Gastrocnemius medialis (tissue), 4 donors: Measurements from ENCODE around the gene PRKCH. TPM values are rescaled to one million over a fixed set of nuclear protein-coding genes. Genes with fewer than 3 reads are reported as not detected.
"Not testable (repeated sequence)": the region's sequence is repeated elsewhere in the genome, so short reads cannot be mapped to it uniquely, and the experiment has no call there.

Experiments used
- ATAC-seq, 2 donors: fragments of 150-250 bp; one replicate each; pipeline ENCODE4 v1.9.1; 2016
- DNase-seq, 2 donors: peaks; one replicate each; pipeline ENCODE4 v3.0.0-alpha.2; 2019
- H3K27ac ChIP-seq, 4 donors: fragments of 200-600 bp; sonication (generic); 1 replicate in 1 of 4; 2 replicates in 3 of 4; pipeline ENCODE4 v1.5.1; 2016 to 2018; ENCODE audit warnings: mild to moderate bottlenecking in 2 of 4, moderate library complexity in 1 of 4
- H3K27me3 ChIP-seq, 3 donors: fragments of 200-600 bp; sonication (generic) in 2 of 3; 1 replicate in 1 of 3; 2 replicates in 2 of 3; pipeline versions ENCODE4 v1.5.1 to v1.6.0; 2016 to 2019; ENCODE audit warnings: mild to moderate bottlenecking in 1 of 3, moderate library complexity in 1 of 3
- H3K36me3 ChIP-seq, 2 donors: fragments of 200-600 bp; sonication (generic) in 1 of 2; one replicate each; pipeline ENCODE4 v1.5.1; 2017 to 2018
- H3K4me1 ChIP-seq, 2 donors: fragments of 200-600 bp; sonication (generic) in 1 of 2; one replicate each; pipeline ENCODE4 v1.5.1; 2016 to 2017; ENCODE audit warnings: mild to moderate bottlenecking in 2 of 2
- H3K4me3 ChIP-seq, 4 donors: fragments of 200-600 bp; sonication (generic) in 3 of 4; 1 replicate in 1 of 4; 2 replicates in 3 of 4; pipeline ENCODE4 v1.5.1; 2016 to 2019; ENCODE audit warnings: mild to moderate bottlenecking in 2 of 4
- H3K9me3 ChIP-seq, 3 donors: fragments of 200-600 bp; sonication (generic) in 2 of 3; 1 replicate in 1 of 3; 2 replicates in 2 of 3; pipeline ENCODE4 v1.5.1; 2016 to 2019
- POLR2A ChIP-seq, 2 donors: fragments of 450-650 bp; IDR thresholded peaks; one replicate each; pipeline ENCODE4 v1.6.1; 2017; ENCODE audit warnings: antibody characterized with exemption in 2 of 2, mild to moderate bottlenecking in 2 of 2, moderate library complexity in 2 of 2
- in situ Hi-C, 4 donors: fragments of 200-750 bp; cut with MboI; loops; one replicate each; pipeline versions ENCODE4 v1.15.0 to v1.8.0; 2017; ENCODE audit warnings: low sequenced_read_pairs in 4 of 4
- intact Hi-C: fragments of 100-400 bp; cut with DNase I; formaldehyde crosslinking; loops from one replicate; pipeline ENCODE4 v1.15.1; 2023; ENCODE audit warnings: low total_unique reads
- total RNA-seq, 4 donors: library from RNA; depleted of rRNA; stranded (reverse); fragments of >200 nt; gene quantifications; one replicate each; pipeline versions ENCODE4 v1.1.0 to v1.2.3, GENCODE V29; 2016
- TF ChIP-seq, protein P1 (sequence below), 5 experiments: fragments of 450-650 bp in 3 of 5; fragments of 200-600 bp in 2 of 5; sonication (generic) in 2 of 5; IDR thresholded peaks in 4 of 5; conservative IDR thresholded peaks in 1 of 5; 1 replicate in 4 of 5; 2 replicates in 1 of 5; pipeline ENCODE4 v1.5.1; 2016 to 2019; ENCODE audit warnings: antibody characterized with exemption in 5 of 5, mild to moderate bottlenecking in 3 of 5, moderate library complexity in 3 of 5

The PRKCH gene
- total RNA-seq, 4 donors from 2014 or later = 11.3 to 32.4 (median 16.6) TPM

DNA sequence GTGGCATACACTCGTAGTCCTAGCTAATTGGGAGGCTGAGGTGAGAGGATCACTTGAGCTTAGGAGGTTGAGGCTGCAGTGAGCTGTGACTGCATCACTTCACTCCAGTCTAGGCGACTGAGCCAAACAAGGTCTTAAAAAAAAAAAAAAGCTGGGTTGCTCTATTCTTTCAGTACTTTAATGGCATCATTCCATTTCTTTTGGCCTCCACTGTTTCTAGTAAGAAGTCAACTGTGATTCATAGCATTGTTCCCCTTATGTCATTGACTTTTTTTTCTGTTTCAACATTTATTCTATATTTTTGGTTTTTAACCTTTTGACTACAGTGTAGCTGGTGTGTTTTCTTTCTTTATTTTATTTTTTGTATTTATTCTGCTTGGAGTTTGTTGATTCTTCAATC is 16.7 kb upstream of the PRKCH start:
- Histone ChIP-seq H3K4me3 (no peak overlapping the region), H3K9me3 (no peaks in the 10 kb centered on the region), H3K27me3 (no peaks in the 10 kb centered on the region), H3K36me3 (no peaks in the 10 kb centered on the region), H3K27ac (no peak overlapping the region), H3K4me1 (no peaks in the 10 kb centered on the region)
- DNase-seq = no peak
- in situ Hi-C loops = loop anchor here in 3 of 4 donors (10.0 to 25.0 kb wide), 3 partner anchors 140 to 533 kb away; no protein-coding TSS in a partner anchor
- intact Hi-C loops = no loop called here
- TF ChIP-seq, protein P1, sequence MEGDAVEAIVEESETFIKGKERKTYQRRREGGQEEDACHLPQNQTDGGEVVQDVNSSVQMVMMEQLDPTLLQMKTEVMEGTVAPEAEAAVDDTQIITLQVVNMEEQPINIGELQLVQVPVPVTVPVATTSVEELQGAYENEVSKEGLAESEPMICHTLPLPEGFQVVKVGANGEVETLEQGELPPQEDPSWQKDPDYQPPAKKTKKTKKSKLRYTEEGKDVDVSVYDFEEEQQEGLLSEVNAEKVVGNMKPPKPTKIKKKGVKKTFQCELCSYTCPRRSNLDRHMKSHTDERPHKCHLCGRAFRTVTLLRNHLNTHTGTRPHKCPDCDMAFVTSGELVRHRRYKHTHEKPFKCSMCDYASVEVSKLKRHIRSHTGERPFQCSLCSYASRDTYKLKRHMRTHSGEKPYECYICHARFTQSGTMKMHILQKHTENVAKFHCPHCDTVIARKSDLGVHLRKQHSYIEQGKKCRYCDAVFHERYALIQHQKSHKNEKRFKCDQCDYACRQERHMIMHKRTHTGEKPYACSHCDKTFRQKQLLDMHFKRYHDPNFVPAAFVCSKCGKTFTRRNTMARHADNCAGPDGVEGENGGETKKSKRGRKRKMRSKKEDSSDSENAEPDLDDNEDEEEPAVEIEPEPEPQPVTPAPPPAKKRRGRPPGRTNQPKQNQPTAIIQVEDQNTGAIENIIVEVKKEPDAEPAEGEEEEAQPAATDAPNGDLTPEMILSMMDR (IDR thresholded peaks at IDR 0.05 in 4 of 5, conservative IDR thresholded peaks at IDR 0.05 in 1 of 5) = no peak
- TF ChIP-seq POLR2A (IDR thresholded peaks at IDR 0.05) = no peak
- no peak for ATAC-seq

DNA sequence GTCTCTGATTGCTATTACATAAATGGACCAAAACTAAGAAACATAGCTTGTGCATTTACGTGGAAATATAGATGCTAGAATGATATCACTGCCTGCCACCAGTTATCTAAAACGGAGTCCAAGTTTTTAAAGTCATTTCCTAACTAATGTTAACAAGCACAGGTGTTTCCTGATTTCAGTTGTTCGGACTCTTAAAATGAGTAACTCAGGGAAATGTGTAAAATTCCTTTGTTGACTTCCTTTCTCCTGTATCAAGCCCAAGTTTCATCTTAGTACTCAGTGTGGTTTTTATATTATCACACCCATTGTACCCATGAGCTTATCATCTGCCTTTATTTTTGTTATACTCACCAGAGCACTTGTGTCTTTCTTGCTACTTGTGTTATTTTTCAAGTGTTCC is 13.2 kb upstream of the PRKCH start:
- in situ Hi-C loops (loop anchor here in 3 of 4 donors (10.0 to 25.0 kb wide), 3 partner anchors 137 to 529 kb away; no protein-coding TSS in a partner anchor), intact Hi-C loops (no loop called here)
- no peaks in the 10 kb centered on the region for H3K27me3 ChIP-seq
- DNase-seq = no peak
- peak; percentile 51 to 58 for ATAC-seq
- H3K36me3 ChIP-seq = no peaks in the 10 kb centered on the region
- peak overlapping the region in 3 of 4 donors; percentile 4 to 52 (median 47) for H3K27ac ChIP-seq
- no peak overlapping the region for H3K4me3 ChIP-seq
- H3K4me1 ChIP-seq = no peaks in the 10 kb centered on the region
- no peaks in the 10 kb centered on the region for H3K9me3 ChIP-seq
- TF ChIP-seq, protein P1 (IDR thresholded peaks at IDR 0.05 in 4 of 5, conservative IDR thresholded peaks at IDR 0.05 in 1 of 5) = no peak
- no peak for TF ChIP-seq POLR2A (IDR thresholded peaks at IDR 0.05)

DNA sequence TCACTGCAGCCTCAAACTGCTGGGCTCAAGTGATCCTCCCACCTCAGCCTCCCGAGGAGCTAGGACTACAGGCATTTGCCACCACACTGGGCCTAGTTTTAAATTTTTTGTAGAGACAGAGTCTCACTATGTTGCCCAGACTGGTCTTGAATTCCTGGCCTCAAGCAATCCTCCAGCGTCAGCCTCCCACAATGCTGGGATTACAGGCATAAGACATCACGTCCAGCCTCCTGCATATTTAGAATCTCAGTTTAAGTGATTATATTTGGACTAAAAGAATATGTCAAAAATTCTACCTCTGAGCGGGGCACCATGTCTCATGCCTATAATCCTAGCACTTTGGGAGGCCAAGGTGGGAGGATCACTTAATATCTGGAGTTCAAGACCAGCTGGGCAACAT is 12.7 kb upstream of the PRKCH start:
- H3K36me3 ChIP-seq, intact Hi-C loops, H3K27me3 ChIP-seq, ATAC-seq, H3K4me3 ChIP-seq, H3K9me3 ChIP-seq, DNase-seq, H3K4me1 ChIP-seq: not testable (repeated sequence)
- in situ Hi-C loops = loop anchor here in 3 of 4 donors (10.0 to 25.0 kb wide), 3 partner anchors 136 to 529 kb away; no protein-coding TSS in a partner anchor
- H3K27ac ChIP-seq = peak overlapping the region; percentile 4 to 52 (median 45)

DNA sequence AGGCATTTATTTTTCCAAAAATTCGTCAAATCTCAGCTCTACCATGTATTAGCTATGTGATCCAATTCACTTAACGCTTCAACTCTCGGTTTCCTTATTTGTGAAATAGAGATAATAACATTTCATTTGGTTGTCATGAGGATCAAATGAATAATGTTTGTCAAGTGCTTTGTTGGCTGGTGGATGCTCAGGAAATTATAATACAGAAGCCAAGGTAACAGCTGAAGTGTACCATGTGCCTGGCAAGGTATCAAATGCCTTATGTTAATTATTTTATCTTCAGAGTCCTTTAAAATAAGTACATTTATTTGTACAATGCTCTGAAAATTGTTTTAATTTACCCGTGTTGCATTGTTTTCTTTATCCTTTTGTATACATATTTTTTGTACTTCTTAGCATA is 6.1 kb upstream of the PRKCH start:
- ATAC-seq (no peak), DNase-seq (no peak)
- no peak overlapping the region for H3K27ac ChIP-seq
- no peak overlapping the region for H3K4me3 ChIP-seq
- TF ChIP-seq POLR2A (IDR thresholded peaks at IDR 0.05) = no peak
- TF ChIP-seq, protein P1 (IDR thresholded peaks at IDR 0.05 in 4 of 5, conservative IDR thresholded peaks at IDR 0.05 in 1 of 5) = no peak
- H3K36me3 ChIP-seq = no peaks in the 10 kb centered on the region
- no peaks in the 10 kb centered on the region for H3K9me3 ChIP-seq
- intact Hi-C loops = no loop called here
- in situ Hi-C loops = loop anchor here in 2 of 4 donors (25.0 kb wide), 1 partner anchor 522 kb away; no protein-coding TSS in a partner anchor
- H3K4me1 ChIP-seq = no peaks in the 10 kb centered on the region
- no peaks in the 10 kb centered on the region for H3K27me3 ChIP-seq

DNA sequence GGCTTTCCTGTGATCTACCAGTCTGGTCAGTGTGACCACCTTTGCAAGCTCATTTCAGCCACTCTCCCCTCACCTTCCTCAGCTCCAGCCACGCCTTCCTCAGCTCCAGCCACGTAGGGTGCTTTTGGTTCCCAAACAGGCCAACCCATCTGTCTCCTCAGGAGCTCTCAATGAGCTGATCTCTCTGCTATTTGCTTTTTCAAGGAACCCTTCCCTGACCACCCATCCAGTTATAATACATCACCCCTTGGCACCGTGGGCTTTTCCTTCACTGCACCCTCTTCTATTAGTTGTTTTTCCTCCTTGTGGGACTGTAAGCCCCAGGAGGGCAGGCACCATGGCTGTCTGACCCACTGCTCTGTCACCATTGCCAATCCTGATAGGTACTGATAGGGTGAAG is 2.3 kb upstream of the PRKCH start:
- no peak overlapping the region for H3K27ac ChIP-seq
- no peaks in the 10 kb centered on the region for H3K9me3 ChIP-seq
- ATAC-seq (no peak), DNase-seq (no peak)
- peaks cover 0 to 3% of the 10 kb centered on the region in 2 donors for H3K4me1 ChIP-seq
- H3K4me3 ChIP-seq = no peak overlapping the region
- intact Hi-C loops (no loop called here), in situ Hi-C loops (loop anchor here in 2 of 4 donors (25.0 kb wide), 1 partner anchor 518 kb away; no protein-coding TSS in a partner anchor)
- TF ChIP-seq POLR2A (IDR thresholded peaks at IDR 0.05) = no peak
- TF ChIP-seq, protein P1 (IDR thresholded peaks at IDR 0.05 in 4 of 5, conservative IDR thresholded peaks at IDR 0.05 in 1 of 5) = no peak
- no peaks in the 10 kb centered on the region for H3K27me3 ChIP-seq
- no peaks in the 10 kb centered on the region for H3K36me3 ChIP-seq
